GM23338 (cell line): ENCODE measurements around the gene MICALL2.

Source experiments
- CREB1 ChIP-seq: fragments of 250-450 bp; sonication (Bioruptor Pico); IDR thresholded peaks from 2 replicates; pipeline ENCODE4 v1.5.0; 2020; ENCODE audit warnings: low read depth, mild to moderate bottlenecking, moderate library complexity
- EZH2 ChIP-seq: fragments of 200-600 bp; sonication (generic); IDR thresholded peaks from one replicate; pipeline ENCODE4 v1.8.0; 2017; ENCODE audit warnings: antibody characterized with exemption, mild to moderate bottlenecking, low read depth; ENCODE audit not compliant: unreplicated experiment
- EZH2phosphoT487 ChIP-seq: fragments of 200-600 bp; sonication (generic); IDR thresholded peaks from one replicate; pipeline ENCODE4 v1.8.1; 2018; ENCODE audit warnings: antibody characterized with exemption; ENCODE audit not compliant: unreplicated experiment
- JUNB ChIP-seq: IDR thresholded peaks from one replicate; pipeline ENCODE4 v1.6.1; 2016; ENCODE audit warnings: antibody characterized with exemption; ENCODE audit not compliant: unreplicated experiment
- NANOG ChIP-seq: IDR thresholded peaks from 2 replicates; pipeline ENCODE4 v1.6.1; 2016; ENCODE audit warnings: antibody characterized with exemption, borderline replicate concordance
- POLR2AphosphoS5 ChIP-seq: IDR thresholded peaks from 2 replicates; pipeline ENCODE4 v1.6.1; 2016; ENCODE audit warnings: antibody characterized with exemption, low read depth
- REST ChIP-seq: IDR thresholded peaks from one replicate; pipeline ENCODE4 v1.6.1; 2018; ENCODE audit warnings: antibody characterized with exemption; ENCODE audit not compliant: unreplicated experiment
- STAT1 ChIP-seq: IDR thresholded peaks from one replicate; pipeline ENCODE4 v1.6.1; 2016; ENCODE audit warnings: antibody characterized with exemption; ENCODE audit not compliant: unreplicated experiment
- ZNF331 ChIP-seq: fragments of 250-450 bp; sonication (Bioruptor Pico); IDR thresholded peaks from 2 replicates; pipeline ENCODE4 v1.5.0; 2020; ENCODE audit warnings: low read depth, mild to moderate bottlenecking, moderate library complexity
- TF ChIP-seq, protein P1 (sequence below), 2 experiments: fragments of 200-600 bp in 1 of 2; sonication (generic) in 1 of 2; conservative IDR thresholded peaks; 2 replicates each; pipeline versions ENCODE4 v1.5.1 to v1.6.1; 2016 to 2017; ENCODE audit warnings: antibody characterized with exemption in 2 of 2, low read depth in 2 of 2, mild to moderate bottlenecking in 2 of 2, moderate library complexity in 1 of 2
- TF ChIP-seq, protein P2 (sequence below): IDR thresholded peaks from 2 replicates; pipeline ENCODE4 v1.6.1; 2016; ENCODE audit warnings: antibody characterized with exemption

- TF ChIP-seq POLR2AphosphoS5 (no peak), REST (no peak), EZH2 (no peak), EZH2phosphoT487 (no peak), CREB1 (no peak), STAT1 (no peak), NANOG (no peak), JUNB (no peak), ZNF331 (CRISPR knock-in tag) (no peak)
- TF ChIP-seq, protein P1, sequence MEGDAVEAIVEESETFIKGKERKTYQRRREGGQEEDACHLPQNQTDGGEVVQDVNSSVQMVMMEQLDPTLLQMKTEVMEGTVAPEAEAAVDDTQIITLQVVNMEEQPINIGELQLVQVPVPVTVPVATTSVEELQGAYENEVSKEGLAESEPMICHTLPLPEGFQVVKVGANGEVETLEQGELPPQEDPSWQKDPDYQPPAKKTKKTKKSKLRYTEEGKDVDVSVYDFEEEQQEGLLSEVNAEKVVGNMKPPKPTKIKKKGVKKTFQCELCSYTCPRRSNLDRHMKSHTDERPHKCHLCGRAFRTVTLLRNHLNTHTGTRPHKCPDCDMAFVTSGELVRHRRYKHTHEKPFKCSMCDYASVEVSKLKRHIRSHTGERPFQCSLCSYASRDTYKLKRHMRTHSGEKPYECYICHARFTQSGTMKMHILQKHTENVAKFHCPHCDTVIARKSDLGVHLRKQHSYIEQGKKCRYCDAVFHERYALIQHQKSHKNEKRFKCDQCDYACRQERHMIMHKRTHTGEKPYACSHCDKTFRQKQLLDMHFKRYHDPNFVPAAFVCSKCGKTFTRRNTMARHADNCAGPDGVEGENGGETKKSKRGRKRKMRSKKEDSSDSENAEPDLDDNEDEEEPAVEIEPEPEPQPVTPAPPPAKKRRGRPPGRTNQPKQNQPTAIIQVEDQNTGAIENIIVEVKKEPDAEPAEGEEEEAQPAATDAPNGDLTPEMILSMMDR (conservative IDR thresholded peaks at IDR 0.05; ENCODE audit: low read depth in 2 of 2): no peak
- TF ChIP-seq, protein P2, sequence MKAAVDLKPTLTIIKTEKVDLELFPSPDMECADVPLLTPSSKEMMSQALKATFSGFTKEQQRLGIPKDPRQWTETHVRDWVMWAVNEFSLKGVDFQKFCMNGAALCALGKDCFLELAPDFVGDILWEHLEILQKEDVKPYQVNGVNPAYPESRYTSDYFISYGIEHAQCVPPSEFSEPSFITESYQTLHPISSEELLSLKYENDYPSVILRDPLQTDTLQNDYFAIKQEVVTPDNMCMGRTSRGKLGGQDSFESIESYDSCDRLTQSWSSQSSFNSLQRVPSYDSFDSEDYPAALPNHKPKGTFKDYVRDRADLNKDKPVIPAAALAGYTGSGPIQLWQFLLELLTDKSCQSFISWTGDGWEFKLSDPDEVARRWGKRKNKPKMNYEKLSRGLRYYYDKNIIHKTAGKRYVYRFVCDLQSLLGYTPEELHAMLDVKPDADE: no peak
Measured at GRCh38 chr7:1487466-1487865, 28.2 kb upstream of the MICALL2 start.
